HTERT RPE-1 (cell line): ENCODE measurements around the gene PNMA8C.
"Not testable (repeated sequence)": the region's sequence is repeated elsewhere in the genome, so short reads cannot be mapped to it uniquely, and the experiment has no call there.

Experiments used
- in situ Hi-C: fragments of 300-500 bp; cut with MboI; formaldehyde crosslinking; loops from 4 replicates; pipeline ENCODE4 v1.14.3; 2020; ENCODE audit warnings: low sequenced_read_pairs

The PNMA8C gene

GRCh38 chr19:46390866-46391265, 37.9 kb downstream of the PNMA8C start:
- in situ Hi-C loops = no loop called here

DNA sequence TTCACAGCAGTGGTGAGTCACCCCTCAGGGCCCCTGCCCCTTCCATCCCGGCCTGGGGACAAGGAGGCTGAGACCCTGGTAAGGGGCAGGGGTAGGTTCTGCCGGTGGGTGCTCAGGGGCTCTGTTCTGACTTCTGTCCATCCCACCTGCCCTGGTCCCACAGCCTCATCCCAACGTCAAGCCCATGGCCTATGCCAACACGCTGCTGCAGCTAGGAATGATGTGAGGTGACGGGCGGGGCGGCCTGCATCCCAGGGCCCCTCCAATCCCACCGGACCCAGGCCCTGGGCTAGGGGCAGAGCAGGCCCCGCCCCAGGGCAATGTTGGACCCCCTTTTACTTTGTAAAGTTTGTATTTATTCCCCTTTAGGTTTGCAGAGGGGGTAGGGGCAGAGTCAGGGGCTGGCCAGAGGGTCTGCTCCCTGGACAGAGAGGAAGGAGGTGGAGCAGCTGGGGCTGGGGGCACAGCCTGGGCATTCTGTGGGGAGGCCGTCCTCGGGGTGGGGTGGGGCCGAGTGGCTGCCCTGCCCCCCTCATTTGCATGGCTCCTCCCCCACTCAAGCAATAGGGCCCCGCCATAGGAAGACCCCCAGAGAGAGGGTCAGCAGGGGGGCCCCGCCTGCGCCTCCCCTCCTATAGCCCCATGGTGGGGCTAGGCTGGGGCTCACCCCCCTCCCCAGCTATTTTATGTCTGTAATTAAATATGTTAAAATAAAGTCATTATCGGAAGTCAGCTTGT, 38.4 kb downstream of the PNMA8C start:
- in situ Hi-C loops = no loop called here

- in situ Hi-C loops = no loop called here
Observed at GRCh38 chr19:46388311-46389095, 40.2 kb downstream of the PNMA8C start.

- in situ Hi-C loops = no loop called here
Observed at GRCh38 chr19:46387713-46388130, 41.0 kb downstream of the PNMA8C start.

DNA sequence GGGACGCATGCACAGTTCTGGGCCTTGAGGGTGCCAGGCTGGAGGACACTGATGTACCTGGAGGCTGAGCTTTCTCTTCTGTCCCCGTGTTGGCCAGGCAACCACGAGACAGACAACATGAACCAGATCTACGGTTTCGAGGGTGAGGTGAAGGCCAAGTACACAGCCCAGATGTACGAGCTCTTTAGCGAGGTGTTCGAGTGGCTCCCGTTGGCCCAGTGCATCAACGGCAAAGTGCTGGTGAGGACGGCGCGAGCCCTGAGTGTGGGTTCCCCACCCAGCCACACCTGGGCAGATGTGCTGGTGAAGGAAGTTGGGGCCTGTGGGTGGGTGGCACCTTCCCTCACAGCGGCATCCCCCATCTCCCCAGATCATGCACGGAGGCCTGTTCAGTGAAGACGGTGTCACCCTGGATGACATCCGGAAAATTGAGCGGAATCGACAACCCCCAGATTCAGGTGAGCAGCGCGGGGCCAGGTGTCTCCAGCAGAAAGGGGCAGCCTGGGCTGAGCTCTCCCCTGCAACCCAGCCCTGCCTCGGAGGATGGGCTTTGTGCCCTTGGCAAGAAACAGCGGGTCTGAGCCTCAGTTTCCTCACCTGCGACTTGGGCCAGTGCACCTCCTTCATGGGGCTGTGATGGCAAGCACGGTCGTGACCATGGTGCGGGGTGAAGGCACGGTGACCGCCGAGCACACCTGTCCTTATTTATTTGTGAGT, 41.6 kb downstream of the PNMA8C start:
- in situ Hi-C loops = no loop called here

DNA sequence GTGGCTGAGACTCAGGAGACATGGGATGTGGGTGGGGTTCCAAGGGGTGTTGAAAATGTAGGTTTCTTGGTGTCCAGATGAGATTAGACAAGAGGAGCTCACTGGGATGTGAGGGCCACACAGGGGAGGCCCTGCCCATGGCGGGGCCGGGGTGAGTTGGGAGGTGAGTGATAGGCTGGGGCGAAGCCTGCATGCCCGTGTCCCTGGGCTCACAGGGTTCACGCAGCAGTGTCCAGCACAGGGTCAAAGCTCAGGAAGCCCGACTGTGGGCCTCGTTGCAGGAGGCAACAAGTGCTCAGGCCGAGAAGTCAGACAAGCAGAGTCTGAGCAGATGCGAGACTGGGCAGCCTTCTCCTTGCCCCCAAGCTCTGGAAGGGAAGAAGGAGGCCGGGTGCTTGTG, 42.6 kb downstream of the PNMA8C start:
- in situ Hi-C loops = no loop called here

DNA sequence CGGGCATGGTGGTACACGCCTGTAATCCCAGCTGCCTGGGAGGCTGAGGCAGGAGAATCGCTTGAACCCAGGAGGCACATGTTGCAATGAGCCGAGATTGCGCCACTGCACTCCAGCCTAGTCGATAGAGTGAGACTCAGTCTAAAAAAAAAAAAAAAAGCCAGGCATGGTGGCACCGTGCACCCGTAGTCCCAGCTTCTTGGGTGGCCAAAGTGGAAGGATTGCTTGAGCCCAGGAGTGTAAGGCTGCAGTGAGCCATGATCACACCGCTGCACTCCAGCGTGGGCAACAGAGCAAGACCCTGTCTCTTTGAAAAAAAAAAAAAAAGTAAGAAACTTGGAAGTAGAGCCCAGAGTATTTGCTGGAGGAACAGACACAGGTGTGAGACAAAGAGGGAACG, 43.1 kb downstream of the PNMA8C start:
- in situ Hi-C loops = no loop called here

GRCh38 chr19:46384396-46384795, 44.3 kb downstream of the PNMA8C start:
- in situ Hi-C loops = no loop called here

GRCh38 chr19:46383846-46384245, 44.9 kb downstream of the PNMA8C start:
- in situ Hi-C loops = no loop called here

GRCh38 chr19:46383171-46383815, 45.4 kb downstream of the PNMA8C start:
- in situ Hi-C loops = no loop called here

DNA sequence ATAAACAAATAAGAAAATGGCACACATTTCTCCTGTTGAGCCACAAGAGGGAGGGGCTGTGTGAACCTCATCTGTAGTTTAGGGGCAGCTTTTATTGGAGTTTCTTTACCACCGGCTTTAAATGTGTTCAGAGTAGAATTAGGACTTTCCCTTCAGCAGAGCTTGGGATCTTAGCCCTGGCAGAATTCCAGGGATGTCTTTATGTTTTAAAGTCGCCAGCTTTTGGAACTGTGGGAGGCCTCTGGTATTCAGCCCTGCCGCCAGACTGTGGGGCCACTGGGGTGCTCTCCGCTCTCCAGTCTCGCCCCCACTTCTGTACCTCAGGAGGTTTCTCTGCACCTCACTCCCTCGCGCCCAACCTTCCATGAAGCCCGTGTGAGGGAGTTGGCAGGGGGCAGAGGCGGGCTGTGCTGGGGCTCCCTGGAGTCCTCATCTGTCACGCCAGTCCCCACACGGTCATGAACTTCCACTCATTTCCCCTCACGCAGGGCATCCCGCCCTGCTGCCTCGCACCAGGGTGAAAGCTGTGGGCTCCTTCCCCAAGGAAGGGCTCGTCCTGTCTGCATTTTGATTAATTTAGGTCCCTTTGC, 46.9 kb downstream of the PNMA8C start:
- in situ Hi-C loops = no loop called here

DNA sequence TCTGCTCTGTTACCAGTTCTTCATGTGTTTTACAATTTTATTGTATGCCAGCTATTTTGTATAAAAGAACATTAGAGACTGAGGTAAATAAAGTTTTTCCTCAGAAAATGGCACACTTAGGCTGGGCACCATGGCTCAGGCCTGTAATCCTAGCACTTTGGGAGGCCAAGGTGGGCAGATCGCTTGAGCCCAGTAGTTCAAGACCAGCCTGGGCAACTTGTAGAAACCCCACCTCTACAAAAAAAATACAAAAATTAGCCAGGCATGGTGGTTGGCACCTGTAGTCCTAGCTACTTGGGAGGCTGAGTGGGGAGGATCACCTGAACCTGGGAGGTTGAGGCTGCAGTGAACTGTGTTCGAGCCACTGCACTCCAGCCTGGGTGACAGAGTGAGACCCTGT, 47.4 kb downstream of the PNMA8C start:
- in situ Hi-C loops = no loop called here

GRCh38 chr19:46380690-46381089, 48.0 kb downstream of the PNMA8C start:
- in situ Hi-C loops = no loop called here

- in situ Hi-C loops = no loop called here
Observed at GRCh38 chr19:46378268-46378667, 50.5 kb downstream of the PNMA8C start.

GRCh38 chr19:46376241-46377153, 52.2 kb downstream of the PNMA8C start:
- in situ Hi-C loops = no loop called here

DNA sequence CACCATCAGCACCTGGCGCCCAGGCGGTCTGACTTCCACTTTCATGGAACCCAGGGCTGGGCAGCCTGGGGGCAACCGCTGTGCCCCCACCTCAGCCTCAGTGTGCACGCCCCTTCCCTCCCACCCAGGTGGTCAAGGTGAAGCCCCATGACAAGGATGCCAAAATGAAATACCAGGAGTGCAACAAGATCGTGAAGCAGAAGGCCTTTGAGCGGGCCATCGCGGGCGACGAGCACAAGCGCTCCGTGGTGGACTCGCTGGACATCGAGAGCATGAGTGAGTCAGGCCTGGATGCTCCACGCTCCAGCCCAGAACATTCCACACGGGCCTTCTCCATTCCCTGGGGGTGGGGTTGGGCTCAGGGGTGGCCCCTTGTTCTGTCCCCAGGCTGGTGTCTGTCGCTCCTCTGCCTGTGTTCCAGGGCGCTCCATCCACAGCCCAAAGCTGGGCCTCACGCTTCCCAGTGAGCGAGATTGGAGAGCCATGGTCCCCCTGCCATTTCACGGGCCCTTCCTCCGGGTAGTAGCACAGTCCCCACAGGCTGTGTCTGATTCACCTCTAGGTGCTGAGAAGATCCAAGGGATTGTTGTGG, 53.2 kb downstream of the PNMA8C start:
- in situ Hi-C loops = not testable (repeated sequence)
